Stimulated activated CD4-positive, alpha-beta T cell treated with anti-CD3 and anti-CD28 coated beads, Interleukin-4, amount 100 ng/mL, for 1 hour (primary cell): ENCODE results near the gene TFPI.
"Not testable (repeated sequence)": the region's sequence is repeated elsewhere in the genome, so short reads cannot be mapped to it uniquely, and the experiment has no call there.

Experiments
- DNase-seq: peaks from one replicate; pipeline ENCODE4 v3.0.0-alpha.2; 2020

The TFPI gene

GRCh38 chr2:187552828-187553681, 1.2 kb downstream of the TFPI start:
- no peak for DNase-seq

- DNase-seq = no peak
These were observed 1.9 kb downstream of the TFPI start for GRCh38 chr2:187552381-187552780.

GRCh38 chr2:187550857-187551256, 3.4 kb downstream of the TFPI start:
- DNase-seq = no peak

GRCh38 chr2:187549951-187550555, 4.2 kb downstream of the TFPI start:
- DNase-seq = no peak

- DNase-seq = no peak
These were observed 5.0 kb downstream of the TFPI start for GRCh38 chr2:187549193-187549592.

GRCh38 chr2:187548656-187549055, 5.6 kb downstream of the TFPI start:
- DNase-seq = no peak

- DNase-seq = no peak
These were observed 6.8 kb downstream of the TFPI start for GRCh38 chr2:187547353-187547979.

GRCh38 chr2:187546762-187547333, 7.4 kb downstream of the TFPI start:
- no peak for DNase-seq

- DNase-seq = no peak
These were observed 8.9 kb downstream of the TFPI start for GRCh38 chr2:187545238-187545751.

- DNase-seq = no peak
These were observed 9.7 kb downstream of the TFPI start for GRCh38 chr2:187544371-187545080.

GRCh38 chr2:187543488-187543887, 10.7 kb downstream of the TFPI start:
- DNase-seq = no peak

- no peak for DNase-seq
These were observed 12.1 kb downstream of the TFPI start for GRCh38 chr2:187542123-187542522.

GRCh38 chr2:187541086-187542085, 12.8 kb downstream of the TFPI start:
- no peak for DNase-seq

GRCh38 chr2:187538222-187538621, 16.0 kb downstream of the TFPI start:
- not testable (repeated sequence) for DNase-seq

- not testable (repeated sequence) for DNase-seq
These were observed 18.9 kb downstream of the TFPI start for GRCh38 chr2:187535381-187535780.

GRCh38 chr2:187532333-187533120, 21.7 kb downstream of the TFPI start:
- DNase-seq = no peak

GRCh38 chr2:187529977-187530721, 24.1 kb downstream of the TFPI start:
- no peak for DNase-seq

- DNase-seq = no peak
These were observed 24.8 kb downstream of the TFPI start for GRCh38 chr2:187529248-187529976.

- no peak for DNase-seq
These were observed 26.2 kb downstream of the TFPI start for GRCh38 chr2:187528042-187528441.
